ENCODE data around the gene APMAP.

DNA sequence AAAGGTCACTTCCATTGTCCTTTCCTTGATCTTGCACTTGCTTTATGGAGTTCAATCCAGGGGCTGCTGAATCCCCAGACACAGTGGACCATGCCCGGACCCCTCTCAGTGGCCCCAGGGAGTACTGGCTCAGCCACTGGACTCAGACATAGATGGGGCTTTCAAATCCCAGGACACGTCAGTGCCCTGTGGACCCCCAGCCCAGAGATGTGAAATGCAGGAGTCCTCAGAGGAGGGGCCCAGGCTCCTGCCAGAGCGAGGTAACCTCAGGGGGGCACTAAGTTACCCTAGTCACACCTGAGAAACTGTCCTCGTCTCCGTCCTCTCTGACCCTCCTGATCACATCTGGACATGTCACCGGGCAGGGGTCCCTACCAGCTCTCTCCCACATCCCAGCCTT lies 18.7 kb upstream of the APMAP start:
- TF ChIP-seq SRSF4 (IDR thresholded peaks at IDR 0.05; ENCODE audit: low read depth, low read length, poor library complexity, severe bottlenecking) (no peak), MYC (CRISPR knock-in tag; IDR thresholded peaks at IDR 0.05; ENCODE audit: borderline replicate concordance) (no peak), POLR2AphosphoS5 (IDR thresholded peaks at IDR 0.05; ENCODE audit: low read depth, low read length) (no peak), ZBTB8A (CRISPR knock-in tag; IDR thresholded peaks at IDR 0.05; ENCODE audit: borderline replicate concordance, low read depth) (no peak), ZNF205 (CRISPR knock-in tag; IDR thresholded peaks at IDR 0.05) (no peak), ZNF556 (CRISPR knock-in tag; IDR thresholded peaks at IDR 0.05; ENCODE audit: borderline replicate concordance) (no peak), ZFP82 (CRISPR knock-in tag; IDR thresholded peaks at IDR 0.05; ENCODE audit: borderline replicate concordance) (no peak), ZNF274 (CRISPR knock-in tag; IDR thresholded peaks at IDR 0.05) (no peak), FOXP1 (IDR thresholded peaks at IDR 0.05) (no peak), FOXP1 (CRISPR knock-in tag; IDR thresholded peaks at IDR 0.05) (no peak)
- TF ChIP-seq, protein P1, sequence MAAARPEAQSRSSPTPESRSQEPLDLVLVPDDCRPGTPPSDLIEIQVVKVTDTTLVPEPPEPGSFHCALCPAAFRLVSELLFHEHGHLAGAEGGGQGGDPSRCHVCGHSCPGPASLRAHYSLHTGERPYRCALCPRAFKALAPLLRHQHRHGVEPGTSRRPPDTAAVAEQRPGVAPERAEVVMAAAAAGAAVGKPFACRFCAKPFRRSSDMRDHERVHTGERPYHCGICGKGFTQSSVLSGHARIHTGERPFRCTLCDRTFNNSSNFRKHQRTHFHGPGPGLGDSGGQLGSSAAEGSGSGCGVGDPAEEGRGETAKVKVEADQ (CRISPR knock-in tag; IDR thresholded peaks at IDR 0.05; ENCODE audit: borderline replicate concordance) = no peak
- TF ChIP-seq, protein P2, sequence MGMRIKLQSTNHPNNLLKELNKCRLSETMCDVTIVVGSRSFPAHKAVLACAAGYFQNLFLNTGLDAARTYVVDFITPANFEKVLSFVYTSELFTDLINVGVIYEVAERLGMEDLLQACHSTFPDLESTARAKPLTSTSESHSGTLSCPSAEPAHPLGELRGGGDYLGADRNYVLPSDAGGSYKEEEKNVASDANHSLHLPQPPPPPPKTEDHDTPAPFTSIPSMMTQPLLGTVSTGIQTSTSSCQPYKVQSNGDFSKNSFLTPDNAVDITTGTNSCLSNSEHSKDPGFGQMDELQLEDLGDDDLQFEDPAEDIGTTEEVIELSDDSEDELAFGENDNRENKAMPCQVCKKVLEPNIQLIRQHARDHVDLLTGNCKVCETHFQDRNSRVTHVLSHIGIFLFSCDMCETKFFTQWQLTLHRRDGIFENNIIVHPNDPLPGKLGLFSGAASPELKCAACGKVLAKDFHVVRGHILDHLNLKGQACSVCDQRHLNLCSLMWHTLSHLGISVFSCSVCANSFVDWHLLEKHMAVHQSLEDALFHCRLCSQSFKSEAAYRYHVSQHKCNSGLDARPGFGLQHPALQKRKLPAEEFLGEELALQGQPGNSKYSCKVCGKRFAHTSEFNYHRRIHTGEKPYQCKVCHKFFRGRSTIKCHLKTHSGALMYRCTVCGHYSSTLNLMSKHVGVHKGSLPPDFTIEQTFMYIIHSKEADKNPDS (CRISPR knock-in tag; IDR thresholded peaks at IDR 0.05) = no peak

Measured in HepG2 (cell line).